Type B pancreatic cell (in vitro differentiated cells): ENCODE results near the gene CCBE1. TPM values are rescaled to one million over a fixed set of nuclear protein-coding genes. Genes with fewer than 3 reads are reported as not detected.

Experiments used
- DNase-seq: peaks from one replicate; pipeline ENCODE4 v3.0.0; 2021; ENCODE audit warnings: mixed read lengths; ENCODE audit not compliant: unreplicated experiment; ENCODE audit errors: extremely low spot score
- H3K27ac Mint-ChIP-seq: 2 replicates; pipeline ENCODE4 v1.8.0; 2021; ENCODE audit warnings: mild to moderate bottlenecking, mixed read lengths
- H3K27me3 Mint-ChIP-seq: 2 replicates; pipeline ENCODE4 v1.8.0; 2021; ENCODE audit warnings: mixed read lengths
- H3K36me3 Mint-ChIP-seq: 2 replicates; pipeline ENCODE4 v1.8.0; 2021; ENCODE audit warnings: mixed read lengths
- H3K4me1 Mint-ChIP-seq: one replicate; pipeline ENCODE4 v1.8.0; 2021; ENCODE audit warnings: mixed read lengths; ENCODE audit not compliant: unreplicated experiment
- H3K4me3 Mint-ChIP-seq: 2 replicates; pipeline ENCODE4 v1.8.0; 2021; ENCODE audit warnings: mild to moderate bottlenecking, mixed read lengths
- H3K9me3 Mint-ChIP-seq: 2 replicates; pipeline ENCODE4 v1.8.0; 2021; ENCODE audit warnings: mixed read lengths
- total RNA-seq: library from RNA; stranded (reverse); gene quantifications from 2 replicates; pipeline ENCODE4 v1.2.1, GENCODE V29; 2021; ENCODE audit warnings: low replicate concordance
- TF ChIP-seq, protein P1 (sequence below): fragments of 200-600 bp; sonication (generic); conservative IDR thresholded peaks from 2 replicates; pipeline ENCODE4 v1.5.0; 2021; ENCODE audit warnings: antibody characterized with exemption, mild to moderate bottlenecking

The CCBE1 gene
- total RNA-seq, 1 donor from 2014 or later, result 51.3 TPM

DNA sequence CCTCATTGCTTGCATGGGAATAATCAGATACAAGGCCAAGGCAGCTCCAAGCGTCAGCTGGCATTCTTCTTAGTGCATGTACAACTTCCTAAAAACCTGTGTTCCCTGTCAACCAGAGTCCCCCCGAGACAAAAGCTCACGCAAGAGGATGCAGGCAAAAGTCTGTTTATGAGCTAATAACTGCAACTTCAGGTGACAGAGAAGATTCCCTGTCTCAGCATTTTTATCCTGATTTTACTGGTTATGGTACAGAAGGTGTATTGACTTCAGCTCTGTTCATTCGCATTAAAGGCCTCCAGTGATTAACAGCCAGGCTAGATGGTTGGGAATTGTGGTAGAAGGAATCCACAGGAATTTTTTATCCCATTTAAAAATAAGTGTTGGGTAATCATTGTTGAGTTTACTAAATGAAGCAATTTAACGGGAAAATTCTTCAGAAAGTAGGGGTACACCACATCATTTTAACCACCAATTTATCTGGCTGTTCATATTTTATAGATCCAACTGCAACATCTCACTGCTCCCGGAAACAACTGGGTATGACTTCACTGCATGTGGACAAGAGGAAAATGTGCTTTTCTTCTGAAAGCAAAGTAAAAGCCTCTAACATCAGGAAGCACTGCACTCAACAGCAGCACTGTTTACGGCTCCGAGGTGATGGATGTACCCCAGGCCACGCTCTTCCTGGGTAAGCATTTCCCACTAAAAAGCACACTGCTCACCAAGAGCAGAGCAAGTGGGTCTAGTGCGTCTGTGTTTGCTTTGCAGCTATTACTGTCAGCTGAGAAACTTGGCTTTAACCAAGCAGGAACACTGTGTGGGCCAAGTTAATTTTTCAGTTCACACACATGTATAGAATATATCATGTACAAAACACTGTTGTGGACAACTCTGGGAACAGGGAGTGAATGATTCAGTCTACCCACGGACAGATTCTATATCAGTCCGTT is 31.9 kb downstream of the CCBE1 start:
- peaks cover 10% of the 10 kb centered on the region for H3K27me3 Mint-ChIP-seq
- TF ChIP-seq, protein P1, sequence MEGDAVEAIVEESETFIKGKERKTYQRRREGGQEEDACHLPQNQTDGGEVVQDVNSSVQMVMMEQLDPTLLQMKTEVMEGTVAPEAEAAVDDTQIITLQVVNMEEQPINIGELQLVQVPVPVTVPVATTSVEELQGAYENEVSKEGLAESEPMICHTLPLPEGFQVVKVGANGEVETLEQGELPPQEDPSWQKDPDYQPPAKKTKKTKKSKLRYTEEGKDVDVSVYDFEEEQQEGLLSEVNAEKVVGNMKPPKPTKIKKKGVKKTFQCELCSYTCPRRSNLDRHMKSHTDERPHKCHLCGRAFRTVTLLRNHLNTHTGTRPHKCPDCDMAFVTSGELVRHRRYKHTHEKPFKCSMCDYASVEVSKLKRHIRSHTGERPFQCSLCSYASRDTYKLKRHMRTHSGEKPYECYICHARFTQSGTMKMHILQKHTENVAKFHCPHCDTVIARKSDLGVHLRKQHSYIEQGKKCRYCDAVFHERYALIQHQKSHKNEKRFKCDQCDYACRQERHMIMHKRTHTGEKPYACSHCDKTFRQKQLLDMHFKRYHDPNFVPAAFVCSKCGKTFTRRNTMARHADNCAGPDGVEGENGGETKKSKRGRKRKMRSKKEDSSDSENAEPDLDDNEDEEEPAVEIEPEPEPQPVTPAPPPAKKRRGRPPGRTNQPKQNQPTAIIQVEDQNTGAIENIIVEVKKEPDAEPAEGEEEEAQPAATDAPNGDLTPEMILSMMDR, result no peak
- H3K4me3 Mint-ChIP-seq, result peak overlapping the region; percentile 29
- DNase-seq, result no peak
- H3K4me1 Mint-ChIP-seq, result peaks cover 35% of the 10 kb centered on the region
- H3K27ac Mint-ChIP-seq, result no peak overlapping the region
- H3K36me3 Mint-ChIP-seq, result peaks cover 6% of the 10 kb centered on the region
- no peaks in the 10 kb centered on the region for H3K9me3 Mint-ChIP-seq

GRCh38 chr18:59664329-59664728 is 32.9 kb downstream of the CCBE1 start:
- Mint-ChIP-seq H3K36me3 (peaks cover 6% of the 10 kb centered on the region), H3K27me3 (peaks cover 10% of the 10 kb centered on the region), H3K9me3 (no peaks in the 10 kb centered on the region), H3K27ac (no peak overlapping the region), H3K4me1 (peaks cover 40% of the 10 kb centered on the region), H3K4me3 (no peak overlapping the region)
- no peak for DNase-seq
- TF ChIP-seq, protein P1, result no peak

DNA sequence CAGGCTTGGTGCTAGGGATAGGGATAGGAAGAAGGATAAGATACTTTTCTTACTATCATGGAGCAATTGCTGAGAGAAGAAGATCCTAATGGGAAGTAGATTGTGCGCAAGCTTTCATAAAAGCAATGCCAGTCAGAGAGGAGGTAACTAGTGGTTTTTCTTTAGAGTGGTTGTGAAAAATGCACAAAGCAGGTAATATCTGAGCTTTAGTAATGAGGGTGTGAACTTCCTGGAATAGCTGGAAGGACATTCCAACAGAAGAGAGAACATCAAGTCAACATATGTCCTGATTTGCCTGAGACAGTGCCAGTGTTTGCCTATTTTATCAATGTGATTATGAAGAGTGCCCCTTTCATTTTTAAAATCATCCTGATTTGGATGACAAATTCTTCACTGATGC is 34.1 kb downstream of the CCBE1 start:
- DNase-seq, result no peak
- Mint-ChIP-seq H3K4me1 (peaks cover 46% of the 10 kb centered on the region), H3K4me3 (no peak overlapping the region), H3K27ac (no peak overlapping the region), H3K36me3 (peaks cover 6% of the 10 kb centered on the region), H3K9me3 (no peaks in the 10 kb centered on the region), H3K27me3 (peaks cover 10% of the 10 kb centered on the region)
- TF ChIP-seq, protein P1, result no peak

DNA sequence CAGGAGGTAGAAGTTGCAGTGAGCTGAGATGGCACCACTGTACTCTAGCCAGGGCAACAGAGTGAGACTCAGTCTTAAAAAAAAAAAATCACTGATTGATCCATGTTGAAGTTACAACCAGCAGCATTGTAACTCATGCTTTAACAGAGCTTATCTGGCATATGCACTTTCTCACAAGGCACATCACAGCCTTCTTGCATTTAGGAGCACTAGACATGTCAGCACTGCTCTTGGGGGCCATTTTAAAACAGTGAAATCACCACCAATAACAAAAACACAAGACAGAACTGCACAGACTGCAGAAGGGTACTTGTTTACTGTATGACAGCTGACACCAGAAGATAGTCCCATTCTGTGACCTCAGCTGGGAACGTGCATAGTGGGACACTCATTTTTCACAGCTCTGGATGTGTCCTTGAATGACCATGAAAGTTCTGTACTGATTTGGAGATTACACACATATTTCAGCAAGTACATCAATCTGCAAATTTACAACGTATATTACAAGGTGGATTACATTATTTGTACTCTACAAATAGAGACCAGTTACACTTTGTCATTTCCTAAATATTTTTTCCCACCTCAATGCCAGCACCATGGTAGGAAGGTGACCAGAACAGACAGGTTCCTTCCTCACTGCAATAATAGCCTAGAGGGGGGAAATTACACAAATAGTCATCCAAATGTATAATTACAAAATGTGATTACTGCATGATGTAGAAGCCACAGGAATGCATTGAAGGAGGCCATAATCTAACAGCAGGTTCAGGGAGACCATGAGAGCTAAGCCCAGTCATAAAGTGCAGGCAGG is 35.1 kb downstream of the CCBE1 start:
- no peaks in the 10 kb centered on the region for H3K9me3 Mint-ChIP-seq
- no peak overlapping the region for H3K4me3 Mint-ChIP-seq
- peaks cover 48% of the 10 kb centered on the region for H3K4me1 Mint-ChIP-seq
- peaks cover 10% of the 10 kb centered on the region for H3K27me3 Mint-ChIP-seq
- H3K27ac Mint-ChIP-seq, result no peak overlapping the region
- TF ChIP-seq, protein P1, result no peak
- DNase-seq, result no peak
- H3K36me3 Mint-ChIP-seq, result peaks cover 6% of the 10 kb centered on the region

DNA sequence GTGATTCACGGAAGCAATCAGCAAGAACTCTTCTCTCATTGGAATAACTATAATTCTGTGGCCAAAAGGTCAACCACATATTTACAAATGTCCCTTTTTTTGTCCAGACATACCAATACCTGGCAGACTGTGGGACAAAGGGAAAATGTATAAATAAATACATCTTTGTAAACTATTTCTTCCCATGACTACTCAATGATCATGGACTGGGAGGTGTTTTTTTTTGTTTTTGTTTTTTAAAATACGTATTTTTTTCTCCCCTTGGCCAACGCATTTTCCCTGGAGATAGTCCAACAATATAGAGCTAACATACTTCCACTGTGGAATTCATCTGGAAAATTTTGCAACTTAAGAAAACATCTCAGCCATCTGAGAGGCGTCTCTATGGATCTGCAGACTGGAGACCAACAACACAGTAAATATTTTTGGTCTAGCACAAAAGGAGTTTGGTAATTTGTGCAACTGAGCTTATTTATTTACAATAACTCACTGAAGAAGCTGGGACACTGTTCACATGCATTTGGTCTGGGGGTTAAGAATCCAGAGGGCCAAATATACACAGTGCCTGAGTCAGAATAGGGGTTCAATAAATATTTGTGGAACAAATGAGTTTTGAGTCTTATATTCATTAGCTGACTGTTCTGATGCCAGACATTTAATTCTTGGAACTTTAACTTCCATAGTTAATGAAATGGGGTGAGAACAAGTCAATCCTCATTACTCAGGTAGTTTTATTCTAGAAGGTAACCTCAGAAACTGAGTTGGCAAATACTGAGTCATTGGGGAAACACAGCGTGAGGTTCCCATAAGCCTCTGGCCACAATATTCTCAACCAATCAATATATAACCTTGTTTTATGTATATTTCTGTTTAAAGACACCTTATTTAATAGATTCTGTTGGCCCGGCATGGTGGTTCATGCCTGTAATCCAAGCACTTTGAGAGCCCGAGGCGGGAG is 36.2 kb downstream of the CCBE1 start:
- Mint-ChIP-seq H3K36me3 (peaks cover 6% of the 10 kb centered on the region), H3K4me3 (no peak overlapping the region), H3K27ac (no peak overlapping the region), H3K4me1 (peaks cover 54% of the 10 kb centered on the region), H3K27me3 (peaks cover 10% of the 10 kb centered on the region), H3K9me3 (no peaks in the 10 kb centered on the region)
- no peak for DNase-seq
- TF ChIP-seq, protein P1, result no peak
